Prostate gland (tissue), 2 donors: ENCODE measurements around the gene INHA. TPM values are rescaled to one million over a fixed set of nuclear protein-coding genes. Genes with fewer than 3 reads are reported as not detected.

Experiments used
- DNase-seq: peaks from one replicate; pipeline ENCODE4 v3.0.0-alpha.2; 2019; ENCODE audit warnings: low spot score
- H3K27ac ChIP-seq, 2 donors: fragments of 200-600 bp; sonication (generic); 2 replicates each; pipeline ENCODE4 v1.5.1; 2017 to 2019
- H3K27me3 ChIP-seq: fragments of 200-600 bp; sonication (generic); replicated peaks from 2 replicates; pipeline ENCODE4 v1.5.1; 2019; ENCODE audit not compliant: insufficient read depth
- H3K36me3 ChIP-seq, 2 donors: fragments of 200-600 bp; sonication (generic); 1 replicate in 1 of 2; 2 replicates in 1 of 2; pipeline versions ENCODE4 v1.5.1 to v1.8.1; 2017 to 2019
- H3K4me1 ChIP-seq: fragments of 200-600 bp; sonication (generic); replicated peaks from 2 replicates; pipeline ENCODE4 v1.5.1; 2019
- H3K4me3 ChIP-seq, 2 donors: fragments of 200-600 bp; sonication (generic); 2 replicates each; pipeline ENCODE4 v1.5.1; 2017 to 2019
- H3K9me3 ChIP-seq: fragments of 200-600 bp; sonication (generic); 2 replicates; pipeline ENCODE4 v1.5.1; 2017
- CTCF ChIP-seq, 4 experiments: fragments of 200-600 bp in 2 of 4; fragments of 450-650 bp in 2 of 4; sonication (generic) in 2 of 4; IDR thresholded peaks; 1 replicate in 3 of 4; 2 replicates in 1 of 4; pipeline ENCODE4 v1.5.1; 2016 to 2019; ENCODE audit warnings: antibody characterized with exemption in 4 of 4, mild to moderate bottlenecking in 2 of 4, moderate library complexity in 2 of 4
- POLR2A ChIP-seq: fragments of 450-650 bp; IDR thresholded peaks from one replicate; pipeline ENCODE4 v1.6.1; 2016; ENCODE audit warnings: antibody characterized with exemption, mild to moderate bottlenecking
- POLR2AphosphoS5 ChIP-seq: sonication (generic); formaldehyde crosslinking; IDR thresholded peaks from one replicate; pipeline ENCODE4 v1.6.1; 2017; ENCODE audit warnings: antibody characterized with exemption
- WGBS: methylation state at CpG from one replicate; pipeline ENCODE4 v1.1.5; 2018; 5-methylcytosine and 5-hydroxymethylcytosine counted together
- intact Hi-C: fragments of 100-400 bp; cut with DNase I; formaldehyde crosslinking; loops from one replicate; pipeline ENCODE4 v1.14.2; 2022
- total RNA-seq, 2 donors: library from RNA; depleted of rRNA; stranded (reverse); fragments of >200 nt; gene quantifications; one replicate each; pipeline ENCODE4 v1.1.0, GENCODE V29; 2016

INHA gene
- total RNA-seq, 2 donors from 2014 or later, result 0.96 to 391 TPM

- 84% methylated on average over 24 of the region's 24 CpGs for WGBS
- H3K4me1 ChIP-seq, result no peaks in the 10 kb centered on the region
- no peak for DNase-seq
- H3K36me3 ChIP-seq, result peaks cover 0 to 3% of the 10 kb centered on the region in 2 donors
- no peaks in the 10 kb centered on the region for H3K9me3 ChIP-seq
- H3K27ac ChIP-seq, result no peak overlapping the region
- H3K4me3 ChIP-seq, result no peak overlapping the region
- H3K27me3 ChIP-seq, result no peaks in the 10 kb centered on the region
- intact Hi-C loops, result no loop called here
- TF ChIP-seq CTCF (IDR thresholded peaks at IDR 0.05), result no peak
- TF ChIP-seq POLR2AphosphoS5, result no peak
- no peak for TF ChIP-seq POLR2A
Observed at GRCh38 chr2:219561179-219562048, 10.7 kb upstream of the INHA start.

GRCh38 chr2:219562049-219563020 lies 9.8 kb upstream of the INHA start:
- no peaks in the 10 kb centered on the region for H3K27me3 ChIP-seq
- no peaks in the 10 kb centered on the region for H3K4me1 ChIP-seq
- H3K4me3 ChIP-seq, result no peak overlapping the region
- H3K36me3 ChIP-seq, result peaks cover 0 to 3% of the 10 kb centered on the region in 2 donors
- DNase-seq, result no peak
- 78% methylated on average over 33 of the region's 35 CpGs for WGBS
- H3K9me3 ChIP-seq, result no peaks in the 10 kb centered on the region
- intact Hi-C loops, result no loop called here
- H3K27ac ChIP-seq, result no peak overlapping the region
- TF ChIP-seq POLR2AphosphoS5 (no peak), POLR2A (no peak), CTCF (IDR thresholded peaks at IDR 0.05) (no peak)

- DNase-seq, result no peak
- TF ChIP-seq POLR2AphosphoS5, result no peak
- WGBS, result 89% methylated on average over 20 of the region's 20 CpGs
- intact Hi-C loops, result no loop called here
- Histone ChIP-seq H3K4me1 (no peaks in the 10 kb centered on the region), H3K36me3 (peaks cover 0 to 3% of the 10 kb centered on the region in 2 donors), H3K9me3 (no peaks in the 10 kb centered on the region), H3K27ac (no peak overlapping the region), H3K4me3 (no peak overlapping the region), H3K27me3 (no peaks in the 10 kb centered on the region)
Observed at GRCh38 chr2:219563271-219563928, 8.7 kb upstream of the INHA start.

- no peaks in the 10 kb centered on the region for H3K4me1 ChIP-seq
- H3K27me3 ChIP-seq, result no peaks in the 10 kb centered on the region
- no peak for DNase-seq
- 90% methylated on average over 21 of the region's 21 CpGs for WGBS
- peaks cover 0 to 3% of the 10 kb centered on the region in 2 donors for H3K36me3 ChIP-seq
- H3K9me3 ChIP-seq, result no peaks in the 10 kb centered on the region
- H3K4me3 ChIP-seq, result no peak overlapping the region
- TF ChIP-seq POLR2A (no peak), CTCF (IDR thresholded peaks at IDR 0.05) (no peak)
- intact Hi-C loops, result no loop called here
- H3K27ac ChIP-seq, result no peak overlapping the region
Observed at GRCh38 chr2:219565130-219566080, 6.7 kb upstream of the INHA start.
